T1000 (cell line): ENCODE data around the gene SEMA7A.

Experiments used
- DNase-seq: peaks from one replicate; lab custom pipeline; 2025; ENCODE audit warnings: mixed read lengths; lab: John Stamatoyannopoulos, UW

Gene SEMA7A

GRCh38 chr15:74387141-74387541 lies 46.6 kb downstream of the SEMA7A start:
- DNase-seq: no peak

GRCh38 chr15:74386496-74387140 lies 47.1 kb downstream of the SEMA7A start:
- no peak for DNase-seq

- DNase-seq: no peak
Measured at GRCh38 chr15:74385733-74386132, 48.0 kb downstream of the SEMA7A start.

GRCh38 chr15:74384881-74385643 lies 48.7 kb downstream of the SEMA7A start:
- DNase-seq: no peak

GRCh38 chr15:74384566-74384880 lies 49.2 kb downstream of the SEMA7A start:
- DNase-seq: no peak

GRCh38 chr15:74383695-74384565 lies 49.8 kb downstream of the SEMA7A start:
- DNase-seq: no peak

- DNase-seq: no peak
Measured at GRCh38 chr15:74383286-74383685, 50.5 kb downstream of the SEMA7A start.

GRCh38 chr15:74382004-74382816 lies 51.5 kb downstream of the SEMA7A start:
- peak; percentile 76 for DNase-seq

- DNase-seq: no peak
Measured at GRCh38 chr15:74381481-74381880, 52.3 kb downstream of the SEMA7A start.

- DNase-seq: no peak
Measured at GRCh38 chr15:74381190-74381453, 52.6 kb downstream of the SEMA7A start.

- no peak for DNase-seq
Measured at GRCh38 chr15:74380361-74381189, 53.2 kb downstream of the SEMA7A start.

- DNase-seq: no peak
Measured at GRCh38 chr15:74378848-74379247, 54.9 kb downstream of the SEMA7A start.

- no peak for DNase-seq
Measured at GRCh38 chr15:74377831-74378766, 55.7 kb downstream of the SEMA7A start.

GRCh38 chr15:74376825-74377581 lies 56.8 kb downstream of the SEMA7A start:
- no peak for DNase-seq

GRCh38 chr15:74376226-74376625 lies 57.5 kb downstream of the SEMA7A start:
- no peak for DNase-seq

GRCh38 chr15:74375303-74375693 lies 58.5 kb downstream of the SEMA7A start:
- DNase-seq: peak; percentile 58

- DNase-seq: no peak
Measured at GRCh38 chr15:74374648-74375302, 59.0 kb downstream of the SEMA7A start.

GRCh38 chr15:74373731-74374647 lies 59.8 kb downstream of the SEMA7A start:
- DNase-seq: peak; percentile 73
